EH (cell line): ENCODE measurements around the gene P2RX2.
"Not testable (repeated sequence)": the region's sequence is repeated elsewhere in the genome, so short reads cannot be mapped to it uniquely, and the experiment has no call there.

Source experiments
- DNase-seq: peaks from one replicate; pipeline ENCODE4 v3.0.0-alpha.2; 2015; ENCODE audit warnings: low read depth

The P2RX2 gene

DNA sequence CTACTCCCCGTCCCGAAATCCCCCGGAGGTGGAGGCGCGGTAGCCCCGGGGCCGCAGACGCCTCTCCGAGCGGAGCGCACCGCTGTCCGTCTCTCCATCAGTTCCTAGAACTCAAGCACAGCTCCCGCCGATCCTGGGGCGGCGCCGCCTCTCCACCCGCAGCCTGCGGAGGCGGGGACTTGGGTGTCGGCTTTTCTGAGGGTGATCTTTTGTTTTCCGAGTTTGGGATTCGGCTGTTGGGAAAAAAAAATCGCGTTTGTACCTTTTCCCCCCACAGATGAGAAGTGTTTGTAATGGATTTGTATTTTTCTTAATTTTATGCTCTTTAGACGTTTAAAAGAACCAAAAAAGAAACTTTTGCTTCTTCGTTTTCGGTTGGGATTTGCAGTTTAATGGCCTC lies 34.8 kb upstream of the P2RX2 start:
- DNase-seq: no peak

DNA sequence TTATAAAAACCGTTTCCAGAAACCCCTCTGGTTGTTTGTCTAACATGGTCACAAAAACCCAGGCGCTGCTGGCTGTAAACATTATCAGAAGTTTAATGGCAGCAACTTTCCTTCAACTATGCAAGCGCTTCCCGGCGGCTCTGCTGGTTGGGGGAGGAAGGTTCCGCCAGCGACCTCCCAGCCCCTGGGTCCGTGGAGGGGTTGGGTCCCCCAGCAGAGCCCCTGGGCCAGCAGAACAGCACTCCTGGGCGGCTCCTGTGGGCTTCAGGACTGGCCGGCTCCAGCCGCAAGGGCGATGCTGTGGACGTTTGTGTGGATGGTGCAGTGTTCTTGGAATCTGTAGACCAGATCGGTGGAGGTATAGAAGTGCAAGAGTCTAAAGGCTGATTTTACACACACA lies 34.1 kb upstream of the P2RX2 start:
- DNase-seq: no peak

DNA sequence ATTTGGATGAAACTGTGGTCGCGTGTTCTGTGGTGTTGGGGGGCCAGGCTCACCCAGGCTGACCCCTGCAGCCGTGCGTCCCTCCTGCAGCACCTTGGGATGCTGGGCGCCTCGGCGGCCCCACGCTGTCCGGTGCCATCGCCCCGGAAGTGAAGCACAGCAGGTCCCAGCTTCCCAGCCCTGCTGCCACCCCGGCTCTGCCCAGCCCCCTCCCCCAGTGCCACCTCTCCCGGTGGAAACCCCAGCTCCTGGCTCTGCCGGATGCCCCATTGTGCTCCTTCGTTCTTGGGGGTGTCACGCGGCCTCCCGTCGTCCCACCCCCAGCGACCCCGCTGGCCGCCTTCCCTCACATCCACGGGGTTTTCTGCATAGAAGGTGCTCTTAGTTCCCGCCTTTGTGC lies 33.4 kb upstream of the P2RX2 start:
- no peak for DNase-seq

DNA sequence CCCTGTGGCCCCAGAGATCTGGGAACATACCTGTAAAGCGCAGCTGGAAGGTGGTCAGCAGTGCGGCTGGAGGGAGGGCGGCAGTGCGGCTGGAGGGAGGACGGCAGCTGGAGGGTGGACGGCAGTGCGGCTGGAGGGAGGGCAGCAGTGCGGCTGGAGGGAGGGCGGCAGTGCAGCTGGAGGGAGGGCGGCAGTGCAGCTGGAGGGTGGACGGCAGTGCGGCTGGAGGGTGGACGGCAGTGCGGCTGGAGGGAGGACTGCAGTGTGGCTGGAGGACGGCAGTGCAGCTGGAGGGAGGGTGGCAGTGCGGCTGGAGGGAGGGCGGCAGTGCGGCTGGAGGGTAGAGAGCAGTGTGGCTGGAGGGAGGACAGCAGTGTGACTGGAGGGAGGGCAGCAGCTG lies 31.6 kb upstream of the P2RX2 start:
- no peak for DNase-seq

DNA sequence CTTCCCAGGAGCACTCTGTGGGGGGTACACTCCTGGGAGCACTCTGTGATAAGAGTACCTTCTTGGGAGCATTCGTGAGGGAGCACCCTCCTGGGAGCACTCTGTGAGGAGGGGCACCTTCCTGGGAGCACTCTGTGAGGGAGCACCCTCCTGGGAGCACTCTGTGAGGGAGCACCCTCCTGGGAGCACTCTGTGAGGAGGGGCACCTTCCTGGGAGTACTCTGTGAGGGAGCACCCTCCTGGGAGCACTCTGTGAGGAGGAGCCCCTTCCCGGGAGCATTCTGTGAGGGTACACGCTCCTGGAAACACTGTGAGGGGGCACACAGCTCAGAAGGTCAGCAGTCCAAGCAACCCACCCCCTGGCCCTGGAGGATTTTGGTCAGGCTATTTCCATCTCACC lies 30.8 kb upstream of the P2RX2 start:
- no peak for DNase-seq

DNA sequence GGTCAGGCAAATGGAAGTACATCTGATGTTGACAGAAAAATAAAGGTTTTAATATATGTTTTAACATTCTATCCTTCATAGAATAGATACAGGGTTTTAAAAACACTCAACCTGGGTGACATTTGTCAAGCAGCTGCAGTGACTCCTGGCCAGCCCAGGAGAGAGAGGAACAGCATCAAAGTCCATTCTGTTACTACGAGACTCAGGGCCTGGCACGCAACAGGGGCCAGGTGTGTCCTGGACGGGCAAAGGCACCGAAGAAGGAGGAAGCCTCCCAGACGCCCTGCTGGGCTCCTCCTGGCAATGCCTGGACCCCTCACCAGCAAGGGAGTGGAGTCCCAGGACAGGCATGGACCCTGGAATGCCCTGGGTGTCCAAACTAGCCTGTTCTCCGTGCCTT lies 30.3 kb upstream of the P2RX2 start:
- DNase-seq: no peak

DNA sequence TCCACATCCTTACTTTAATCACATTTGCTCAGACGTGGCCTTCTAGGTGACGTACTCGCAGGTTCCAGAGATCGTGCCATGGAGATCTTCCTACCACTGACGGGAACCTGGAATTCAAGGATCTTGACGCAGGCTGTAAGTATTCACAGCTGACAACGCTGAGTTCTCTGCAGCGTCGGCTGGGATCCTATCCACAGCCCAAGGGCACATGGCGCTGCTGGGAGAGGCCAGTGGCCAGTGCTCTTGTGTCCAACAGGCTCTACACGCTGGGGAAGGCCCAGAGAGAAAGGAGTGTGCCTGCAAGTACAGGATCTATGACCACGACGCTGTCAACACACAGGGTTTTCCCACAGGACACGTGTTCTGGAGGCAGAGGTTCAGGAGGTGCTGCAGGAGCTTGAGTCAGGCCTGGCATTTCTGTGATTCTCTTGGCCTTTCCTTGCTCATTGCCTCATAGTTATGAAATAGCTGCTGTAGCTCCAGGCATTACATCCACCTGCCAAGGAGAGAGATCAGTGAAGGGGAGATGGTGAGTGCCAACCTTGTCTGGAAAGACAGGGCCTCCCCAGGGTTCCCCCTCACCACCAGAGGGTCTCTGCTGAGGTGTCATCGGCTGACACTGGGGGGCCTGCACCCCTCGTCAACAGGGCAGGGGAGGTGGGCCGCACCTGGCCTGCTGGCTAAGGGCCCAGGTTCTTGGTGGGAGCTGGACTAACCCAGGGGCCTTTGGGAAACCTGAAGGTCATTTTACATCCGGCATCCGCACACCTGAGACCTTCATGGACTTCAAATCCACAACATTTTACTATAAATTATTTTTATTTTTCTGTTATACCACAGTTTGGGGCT lies 29.5 kb upstream of the P2RX2 start:
- DNase-seq: peak; percentile 6

DNA sequence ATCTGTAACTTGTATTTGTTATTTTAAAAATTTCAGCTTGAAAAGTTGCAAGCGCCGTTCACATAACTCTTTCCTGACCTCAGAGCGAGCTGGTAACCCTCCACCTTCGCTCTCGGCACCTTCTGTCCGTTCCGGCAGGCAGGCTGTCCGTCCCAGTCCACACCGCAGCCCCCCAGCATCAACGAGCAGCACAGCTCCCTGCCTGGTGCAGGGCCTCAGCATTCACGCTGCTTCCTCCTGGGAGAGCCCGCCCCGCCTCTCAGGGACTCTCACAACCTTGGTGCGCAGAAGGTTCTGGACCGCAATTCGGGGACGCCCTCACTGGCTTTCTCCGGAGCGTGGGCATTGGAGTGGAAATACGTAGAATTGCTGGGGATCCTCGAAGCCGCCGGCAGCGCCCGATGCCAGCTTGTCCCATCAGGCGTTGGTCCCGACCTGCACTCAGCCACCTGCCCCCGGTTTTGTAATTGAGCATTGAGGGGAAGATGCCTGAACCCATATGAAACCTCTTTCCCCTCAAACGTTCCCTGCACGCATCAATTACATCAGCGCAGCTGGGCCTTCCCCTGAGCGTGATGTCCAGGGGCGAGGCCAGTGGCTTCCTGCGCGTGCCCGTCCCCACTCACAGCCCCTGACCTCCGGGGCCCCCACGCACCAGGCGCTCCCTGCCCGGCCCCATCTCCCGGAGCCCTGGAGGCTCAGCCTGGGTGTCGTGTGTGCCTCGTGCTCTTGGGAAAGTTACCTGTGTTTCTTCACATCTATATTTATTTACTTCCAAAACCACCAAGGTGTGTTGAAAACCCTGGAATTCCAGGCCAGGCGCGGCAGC lies 27.3 kb upstream of the P2RX2 start:
- DNase-seq: no peak

DNA sequence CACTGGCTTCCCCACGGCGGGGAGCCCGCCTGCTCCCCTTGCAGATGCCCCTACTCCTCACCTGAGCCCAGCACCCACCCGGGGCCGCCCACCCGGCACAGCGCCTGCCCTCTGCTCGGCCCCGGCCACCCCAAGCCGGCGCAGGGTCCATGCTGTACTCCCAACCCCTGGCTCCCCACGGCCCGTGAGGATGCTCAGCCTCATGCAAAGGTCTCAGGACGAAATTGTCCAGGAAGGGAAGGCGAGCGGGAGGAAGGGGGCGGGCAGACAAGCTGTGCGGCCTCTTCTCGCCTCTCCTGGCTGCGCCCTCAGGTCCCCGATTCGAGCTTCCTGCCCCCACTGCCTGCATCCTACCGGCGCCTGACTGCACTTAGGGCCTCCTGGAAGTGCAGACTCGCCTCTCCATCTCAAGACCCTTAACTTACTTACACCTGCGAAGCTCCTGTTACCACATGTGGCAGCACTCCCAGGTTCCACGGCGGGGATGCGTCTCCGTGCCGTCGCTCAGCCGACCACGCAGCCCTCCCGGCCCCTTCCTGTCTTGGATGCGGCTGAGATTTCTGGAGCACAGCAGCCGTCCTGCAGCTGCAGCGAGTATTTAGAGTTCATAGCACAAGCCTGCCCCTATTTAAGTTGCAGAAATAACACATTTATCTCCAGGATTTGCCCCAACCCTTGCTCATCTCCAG lies 26.1 kb upstream of the P2RX2 start:
- no peak for DNase-seq

DNA sequence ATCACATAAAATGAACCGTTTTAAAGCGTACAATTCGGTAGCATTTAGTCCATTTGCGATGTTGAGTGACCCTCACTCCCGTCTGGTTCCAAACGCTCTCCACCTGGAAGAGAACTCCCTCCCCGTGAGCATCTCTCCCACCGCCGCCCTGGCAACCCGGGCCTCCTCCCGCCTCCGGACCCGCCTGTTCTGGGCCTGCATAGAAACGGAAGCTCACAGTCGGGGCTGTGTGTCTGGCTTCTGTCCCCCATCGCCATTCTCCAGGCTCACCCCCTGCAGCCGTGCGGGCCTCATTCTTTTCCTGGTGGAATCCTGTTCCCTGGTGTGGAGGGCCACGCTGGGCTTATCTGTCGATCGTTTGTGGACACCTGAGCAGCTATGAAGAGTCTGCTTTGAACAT lies 25.5 kb upstream of the P2RX2 start:
- DNase-seq: no peak

DNA sequence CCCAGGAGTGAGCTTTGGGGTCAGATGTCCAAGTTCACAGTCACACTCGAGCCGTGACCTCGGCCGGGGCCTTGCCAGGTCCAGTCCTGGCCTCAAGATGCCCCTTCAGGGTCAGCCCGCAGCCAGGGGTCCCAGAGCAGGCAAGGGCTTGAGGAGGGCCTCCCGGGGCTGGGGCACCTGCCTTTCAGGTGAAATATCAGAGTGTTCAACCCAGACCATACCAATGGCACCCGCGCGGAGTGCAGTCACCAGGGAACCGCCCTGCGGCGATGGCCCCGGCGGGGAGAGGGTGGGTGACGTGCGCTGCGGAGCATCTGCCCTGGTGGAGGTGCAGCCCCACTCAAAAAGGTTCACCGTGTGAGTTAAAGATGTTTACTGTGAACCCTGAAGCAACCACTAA lies 25.1 kb upstream of the P2RX2 start:
- DNase-seq: no peak

DNA sequence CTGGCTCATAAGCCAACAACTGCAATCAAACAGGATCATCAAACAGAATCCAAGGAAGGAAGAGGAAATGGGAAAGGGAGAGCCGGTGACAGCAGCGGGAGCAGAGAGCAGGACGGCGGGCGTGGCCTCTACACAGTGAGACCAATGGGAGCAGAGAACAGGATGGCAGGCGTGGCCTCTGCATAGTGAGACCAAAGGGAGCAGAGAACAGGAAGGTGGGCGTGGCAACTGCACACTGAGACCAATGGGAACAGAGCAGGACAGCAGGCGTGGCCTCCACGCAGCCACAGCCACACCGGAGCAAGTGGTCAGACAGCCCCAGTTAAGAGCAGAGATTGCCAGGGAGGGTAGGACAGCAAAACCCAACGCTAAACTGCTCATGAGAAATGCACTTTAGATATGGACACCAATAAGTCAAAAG lies 24.6 kb upstream of the P2RX2 start:
- DNase-seq: peak; percentile 98

DNA sequence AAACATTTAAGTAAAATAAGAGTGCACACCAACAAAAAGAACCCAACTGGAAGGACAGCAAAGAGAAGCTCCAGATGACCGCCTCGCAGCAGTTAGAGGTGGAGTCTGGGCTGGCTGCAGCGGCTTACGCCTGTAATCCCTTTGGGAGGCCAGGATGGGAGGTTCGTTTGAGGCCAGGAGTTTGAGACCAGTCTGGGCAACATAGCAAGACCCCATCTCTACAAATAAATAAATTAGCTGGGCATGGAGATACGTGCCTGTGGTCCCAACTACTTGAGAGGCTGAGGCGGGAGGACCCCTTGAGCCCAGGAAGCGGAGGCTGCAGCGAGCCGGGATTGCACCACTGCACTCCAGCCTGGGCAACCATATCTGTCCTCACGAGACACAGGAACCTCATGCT lies 23.4 kb upstream of the P2RX2 start:
- no peak for DNase-seq

DNA sequence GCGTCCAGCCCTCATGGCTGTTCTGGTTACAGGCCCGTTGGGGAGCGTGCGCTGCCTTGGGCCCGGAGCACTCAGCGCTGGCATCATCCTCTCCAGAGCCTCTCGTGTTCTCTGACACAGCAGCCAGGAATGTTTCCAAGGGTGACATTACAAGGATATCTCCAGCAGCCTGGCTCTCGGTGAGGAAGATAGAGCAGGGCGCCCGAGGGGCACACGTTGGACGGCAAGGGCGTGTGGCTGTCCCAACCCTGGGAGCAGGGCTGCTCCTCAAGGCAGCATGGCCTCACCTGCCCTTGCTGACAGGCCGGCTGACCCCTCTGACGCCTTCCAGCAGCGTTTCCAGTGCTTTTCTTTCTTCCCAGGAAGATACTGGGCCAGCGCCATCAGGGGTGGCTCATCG lies 22.6 kb upstream of the P2RX2 start:
- DNase-seq: peak; percentile 85

DNA sequence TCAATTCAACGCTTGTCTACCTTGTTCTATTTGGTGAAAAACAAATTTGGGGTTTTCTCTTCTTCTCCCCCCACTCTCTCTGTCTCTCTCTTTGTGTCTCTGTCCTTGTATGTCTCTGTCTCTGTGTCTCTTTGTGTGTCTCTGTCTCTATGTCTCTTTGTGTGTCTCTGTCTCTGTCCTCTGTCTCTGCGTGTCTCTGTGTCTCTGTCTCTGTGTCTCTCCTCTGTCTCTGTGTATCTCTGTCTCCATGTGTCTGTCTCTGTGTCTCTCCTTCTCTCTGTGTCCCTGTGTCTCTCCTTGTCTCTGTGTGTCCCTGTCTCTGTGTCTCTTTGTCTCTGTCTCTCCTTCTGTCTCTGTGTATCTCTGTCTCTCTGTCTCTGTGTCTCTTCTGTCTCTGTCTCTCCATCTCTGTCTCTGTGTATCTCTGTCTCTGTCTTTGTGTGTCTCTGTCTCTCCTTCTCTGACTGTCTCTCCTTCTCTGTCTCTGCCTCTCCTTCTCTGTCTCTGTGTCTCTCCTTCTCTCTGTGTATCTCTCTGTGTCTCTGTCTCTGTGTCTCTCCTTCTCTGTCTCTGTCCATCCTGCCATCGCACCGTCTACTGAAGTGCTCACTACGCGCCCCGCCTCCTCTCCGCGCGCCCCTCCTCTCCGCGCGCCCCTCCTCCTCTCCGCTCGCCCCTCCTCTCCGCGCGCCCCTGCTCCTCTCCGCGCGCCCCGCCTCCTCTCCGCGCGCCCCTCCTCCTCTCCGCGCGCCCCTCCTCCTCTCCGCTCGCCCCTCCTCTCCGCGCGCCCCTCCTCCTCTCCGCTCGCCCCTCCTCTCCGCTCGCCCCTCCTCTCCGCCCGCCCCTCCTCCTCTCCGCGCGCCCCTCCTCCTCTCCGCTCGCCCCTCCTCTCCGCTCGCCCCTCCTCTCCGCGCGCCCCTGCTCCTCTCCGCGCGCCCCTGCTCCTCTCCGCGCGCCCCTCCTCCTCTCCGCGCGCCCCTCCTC lies 21.0 kb upstream of the P2RX2 start:
- peak; percentile 75 for DNase-seq

DNA sequence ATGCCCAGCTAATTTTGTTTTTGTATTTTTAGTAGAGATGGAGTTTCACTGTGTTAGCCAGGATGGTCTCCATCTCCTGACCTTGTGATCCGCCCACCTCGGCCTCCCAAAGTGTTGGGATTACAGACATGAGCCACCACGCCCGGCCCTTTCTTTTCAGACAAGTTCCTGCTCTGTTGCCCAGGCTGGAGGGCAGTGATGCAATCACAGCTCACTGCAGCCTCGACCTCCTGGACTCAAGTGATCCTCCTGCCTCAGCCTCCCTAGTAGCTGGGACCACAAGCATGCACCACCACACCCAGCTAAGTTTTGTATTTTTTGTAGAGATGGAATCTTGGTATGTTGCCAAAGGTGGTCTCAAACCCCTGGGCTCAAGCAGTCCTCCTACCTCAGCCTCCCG lies 19.1 kb upstream of the P2RX2 start:
- DNase-seq: not testable (repeated sequence)

DNA sequence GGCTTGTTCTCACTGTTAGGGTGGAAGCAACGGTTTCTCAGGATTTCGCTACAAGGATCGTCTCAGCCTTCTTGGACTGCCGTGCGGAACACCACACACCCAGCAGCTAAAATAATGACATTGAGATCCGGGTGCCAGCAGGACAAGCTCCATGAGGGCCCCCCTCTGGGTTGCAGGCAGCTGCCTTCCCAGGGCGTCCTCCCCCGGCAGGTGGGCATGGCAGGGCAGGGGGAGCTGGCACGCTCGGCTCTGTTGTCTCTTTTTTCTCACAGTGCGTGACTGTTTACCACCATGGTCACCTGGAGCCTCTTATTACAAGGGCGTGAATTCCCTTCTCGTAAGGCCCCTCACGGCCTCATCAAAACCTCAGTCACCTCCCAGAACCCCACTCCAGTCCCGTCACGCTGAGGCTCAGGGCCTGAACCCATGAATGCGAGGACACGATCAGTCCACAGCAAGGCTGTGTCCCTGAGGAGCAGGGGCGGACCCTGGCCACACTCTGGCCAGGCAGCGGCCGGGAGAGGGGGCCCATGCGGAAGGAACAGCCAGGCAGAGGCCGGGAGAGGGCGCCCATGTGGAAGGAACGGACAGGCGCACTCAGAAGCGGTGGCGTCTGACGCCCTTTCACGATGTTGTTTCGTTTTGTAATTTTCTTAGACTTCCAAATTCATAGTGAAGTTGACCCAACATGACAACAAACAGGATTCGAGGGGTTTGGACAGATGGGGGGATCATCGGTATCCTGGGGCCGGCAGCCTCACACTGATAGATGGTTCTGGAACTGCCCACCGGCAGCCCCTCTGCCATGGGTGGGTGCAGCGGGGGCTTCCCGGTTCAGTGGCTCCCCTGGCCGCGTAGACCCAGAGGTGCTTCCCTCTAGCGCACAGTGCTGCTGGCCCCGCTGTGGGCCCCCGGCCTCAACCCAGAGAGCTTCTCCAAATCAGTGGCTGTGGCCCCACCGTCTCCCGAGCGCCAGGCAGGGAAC lies 18.2 kb upstream of the P2RX2 start:
- DNase-seq: peak; percentile 66

DNA sequence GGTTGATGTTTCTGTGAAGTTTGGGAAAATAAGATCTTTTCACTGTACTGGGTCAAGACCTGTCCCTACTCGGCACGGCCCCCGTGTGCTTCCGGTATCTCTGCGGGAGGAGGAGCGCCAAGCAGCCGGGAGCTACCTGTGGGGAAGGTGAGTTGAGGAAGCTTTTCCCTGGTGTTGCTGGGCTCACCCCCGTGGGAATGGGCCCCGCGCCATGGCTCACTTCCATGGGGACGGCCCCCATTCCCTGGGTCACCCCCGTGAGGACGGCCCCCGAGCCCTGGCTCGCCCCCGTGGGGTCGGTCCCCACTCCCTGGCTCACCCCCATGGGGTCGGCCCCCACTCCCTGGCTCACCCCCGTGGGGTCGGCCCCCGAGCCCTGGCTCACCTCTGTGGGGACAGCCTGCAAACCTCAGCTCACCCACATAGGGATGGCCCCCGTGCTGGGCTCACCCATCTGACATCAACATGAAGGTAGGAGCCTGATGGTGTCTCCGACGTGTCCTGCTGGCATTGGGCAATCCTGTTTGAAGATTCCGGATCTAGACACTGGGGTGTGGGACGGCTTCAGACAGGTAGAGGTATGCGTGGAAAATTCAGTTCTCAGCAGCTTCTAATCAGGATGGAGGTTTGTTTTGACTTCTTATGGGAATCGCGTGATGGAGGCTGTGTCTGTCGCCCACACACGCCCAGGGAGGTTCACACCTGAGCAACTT lies 17.2 kb upstream of the P2RX2 start:
- no peak for DNase-seq

DNA sequence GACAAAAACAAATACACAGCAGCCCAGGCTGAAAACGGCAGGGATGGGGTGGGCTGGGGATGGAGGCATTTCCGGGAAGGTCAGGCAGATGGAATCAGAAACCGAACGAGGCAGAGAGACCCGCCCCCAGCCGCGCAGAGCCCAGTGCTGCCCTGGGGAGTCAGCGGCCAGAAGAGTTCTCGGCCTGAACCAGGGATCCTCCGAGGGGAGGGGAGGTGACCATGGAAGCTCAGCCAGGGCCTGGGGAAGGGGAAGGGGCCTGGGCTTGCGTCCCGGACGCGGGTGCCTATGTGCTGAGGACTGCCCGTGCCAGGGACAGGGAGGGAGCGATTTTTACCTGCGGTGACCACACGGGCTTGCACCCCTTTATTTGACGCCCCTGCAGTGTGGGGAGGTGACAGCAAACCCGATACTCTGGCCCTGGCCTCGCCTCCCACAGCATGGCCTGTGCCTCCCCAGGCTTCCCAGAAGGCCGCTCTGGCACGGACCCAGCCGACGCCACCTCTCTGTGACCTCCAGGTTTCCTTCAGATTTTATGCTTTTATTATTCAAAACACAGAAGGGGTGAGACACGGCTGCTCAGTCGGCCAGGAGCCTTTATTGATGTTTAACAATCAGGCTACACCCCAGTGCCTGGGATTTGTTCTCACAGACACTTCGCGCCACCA lies 15.9 kb upstream of the P2RX2 start:
- no peak for DNase-seq
